OCI-M2 (cell line): Measurements from ENCODE around the gene SNAP47.
"Not testable (repeated sequence)": the region's sequence is repeated elsewhere in the genome, so short reads cannot be mapped to it uniquely, and the experiment has no call there.

Experiments used
- DNase-seq: peaks from one replicate; lab custom pipeline; 2025; ENCODE audit not compliant: unreplicated experiment; lab: John Stamatoyannopoulos, UW

The SNAP47 gene, protein sequence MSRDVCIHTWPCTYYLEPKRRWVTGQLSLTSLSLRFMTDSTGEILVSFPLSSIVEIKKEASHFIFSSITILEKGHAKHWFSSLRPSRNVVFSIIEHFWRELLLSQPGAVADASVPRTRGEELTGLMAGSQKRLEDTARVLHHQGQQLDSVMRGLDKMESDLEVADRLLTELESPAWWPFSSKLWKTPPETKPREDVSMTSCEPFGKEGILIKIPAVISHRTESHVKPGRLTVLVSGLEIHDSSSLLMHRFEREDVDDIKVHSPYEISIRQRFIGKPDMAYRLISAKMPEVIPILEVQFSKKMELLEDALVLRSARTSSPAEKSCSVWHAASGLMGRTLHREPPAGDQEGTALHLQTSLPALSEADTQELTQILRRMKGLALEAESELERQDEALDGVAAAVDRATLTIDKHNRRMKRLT

DNA sequence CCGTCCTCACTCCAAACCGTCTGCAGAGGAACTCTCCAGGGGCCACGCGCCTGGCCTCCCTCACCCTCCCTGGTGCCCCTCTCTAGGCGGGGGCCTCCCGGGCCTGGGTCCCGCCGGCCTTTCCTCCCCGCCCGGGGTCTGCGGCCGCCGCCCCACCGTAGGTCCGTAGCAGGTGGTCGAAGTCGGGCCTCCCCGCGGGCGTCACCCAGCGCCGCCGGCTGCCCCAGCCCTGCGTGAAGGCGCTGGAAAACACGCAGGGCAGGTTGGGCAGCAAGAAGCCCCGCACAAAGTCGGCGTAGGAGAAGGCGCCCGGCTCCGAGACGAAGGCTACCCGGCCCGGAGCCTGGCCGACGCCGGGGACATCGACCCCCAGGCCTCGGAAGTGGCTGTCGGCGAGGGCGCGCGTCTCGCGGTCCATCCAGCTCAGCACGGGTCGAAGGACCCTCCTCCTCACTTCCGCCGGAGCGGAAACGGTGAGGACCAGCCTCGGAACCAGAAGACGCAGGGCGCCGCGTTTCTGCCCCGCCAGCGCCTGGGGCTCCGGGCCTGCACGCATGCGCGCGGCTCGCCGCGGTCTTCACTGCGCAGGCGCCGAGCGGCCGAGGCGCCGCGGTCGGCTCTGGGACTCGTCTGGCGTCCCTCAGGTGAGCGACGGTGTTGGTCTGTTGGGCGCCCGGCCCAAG is at the start of gene SNAP47, which contains the start of gene JMJD4:
SNAP47 (plus strand) TSS at position 580 of the 683 bp plus-strand sequence. CDS start 12,302 bp downstream, outside the sequence.
JMJD4 (minus strand) TSS at position 447 of the 683 bp plus-strand sequence; CDS start at position 418, 29 bp downstream.
- no peak for DNase-seq

DNA sequence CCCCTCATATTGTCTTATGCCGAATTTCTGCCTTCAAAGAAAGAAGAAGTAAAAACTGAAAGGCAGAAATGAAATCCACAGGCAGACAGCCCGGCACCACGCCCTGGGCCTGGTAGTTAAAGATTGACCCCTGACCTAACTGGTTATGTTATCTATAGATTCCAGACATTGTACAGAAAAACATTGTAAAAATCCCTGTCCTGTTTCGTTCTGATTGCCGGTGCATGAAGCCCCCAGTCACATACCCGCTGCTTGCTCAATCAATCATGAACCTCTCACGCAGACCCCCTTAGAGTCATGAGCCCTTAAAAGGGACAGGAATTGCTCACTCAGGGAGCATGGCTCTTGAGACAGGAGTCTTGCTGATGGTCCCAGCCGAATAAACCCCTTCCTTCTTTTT is 49.4 kb upstream of the SNAP47 start:
- no peak for DNase-seq

DNA sequence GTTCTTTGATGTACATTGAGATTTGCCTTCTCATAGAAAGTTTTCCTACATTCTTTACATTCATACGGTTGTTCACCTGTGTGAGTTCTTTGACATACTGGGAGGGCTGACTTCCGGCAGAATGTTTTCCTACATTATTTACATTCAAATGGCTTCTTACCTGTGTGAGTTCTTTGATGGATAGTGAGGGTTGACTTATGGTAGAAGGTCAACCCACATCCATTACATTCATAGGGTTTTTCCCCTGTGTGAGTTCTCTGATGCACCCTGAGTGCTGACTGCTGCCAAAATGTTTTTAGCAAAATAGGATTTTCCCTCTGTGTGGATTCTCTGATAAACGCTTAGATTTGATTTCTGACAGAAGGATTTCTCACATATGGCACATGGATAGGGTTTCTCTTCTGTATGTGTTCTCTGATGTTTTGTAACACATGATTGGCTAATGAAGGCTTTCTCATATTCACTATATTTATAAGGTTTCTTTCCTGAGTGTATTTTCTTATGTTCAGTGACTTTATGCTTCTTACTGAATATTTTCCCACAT is 37.8 kb upstream of the SNAP47 start:
- DNase-seq, result no peak

DNA sequence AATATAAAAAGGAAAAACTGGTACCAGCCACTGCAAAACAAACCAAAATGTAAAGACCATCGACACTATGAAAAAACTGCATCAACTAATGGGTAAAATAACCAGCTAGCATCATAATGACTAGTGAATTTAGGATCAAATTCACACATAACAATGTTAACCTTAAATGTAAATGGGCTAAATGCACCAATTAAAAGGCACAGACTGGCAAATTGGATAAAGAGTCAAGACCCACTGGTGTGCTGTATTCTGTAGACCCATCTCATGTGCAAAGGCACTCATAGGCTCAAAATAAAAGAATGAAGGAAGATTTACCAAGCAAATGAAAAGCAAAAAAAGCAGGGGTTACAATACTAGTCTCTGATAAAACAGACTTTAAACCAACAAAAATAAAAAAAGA is 33.6 kb upstream of the SNAP47 start:
- not testable (repeated sequence) for DNase-seq

DNA sequence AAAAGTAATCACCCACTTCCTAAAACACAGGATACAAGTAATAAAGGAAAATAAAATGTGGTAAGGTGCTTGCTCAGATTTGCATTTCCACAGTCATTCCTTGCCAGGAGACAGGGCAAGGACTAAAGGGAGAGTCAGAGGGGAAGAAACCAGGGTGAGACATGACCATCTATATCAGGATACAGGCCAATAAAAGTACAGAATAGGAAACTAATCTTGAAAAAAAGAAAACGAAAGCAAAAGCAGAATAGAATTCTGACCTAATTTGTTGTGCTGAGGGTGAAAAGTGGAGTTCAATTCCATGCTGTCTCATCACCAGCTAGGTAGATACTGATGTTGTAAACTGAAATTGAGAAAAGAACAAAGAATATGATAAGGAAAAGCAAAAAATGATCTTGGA is 27.4 kb upstream of the SNAP47 start:
- DNase-seq, result no peak

DNA sequence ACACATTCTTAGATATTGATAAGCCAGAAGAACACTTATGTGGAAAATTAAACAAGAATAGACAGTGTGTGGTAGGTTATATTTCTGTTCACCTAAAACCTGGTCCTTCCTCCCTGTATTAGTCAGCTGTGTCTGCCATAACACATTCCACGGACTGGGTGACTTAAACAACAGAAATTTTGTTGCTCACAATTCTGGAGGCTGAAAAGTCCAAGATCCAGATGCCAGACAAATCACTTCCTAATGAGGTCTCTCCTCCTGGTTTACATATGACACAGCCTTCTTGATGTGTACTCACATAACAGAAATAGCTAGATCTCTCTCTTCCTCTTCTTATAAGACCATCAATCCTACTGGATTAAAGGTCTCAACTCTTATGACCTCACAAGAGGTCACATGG is 25.8 kb upstream of the SNAP47 start:
- no peak for DNase-seq

DNA sequence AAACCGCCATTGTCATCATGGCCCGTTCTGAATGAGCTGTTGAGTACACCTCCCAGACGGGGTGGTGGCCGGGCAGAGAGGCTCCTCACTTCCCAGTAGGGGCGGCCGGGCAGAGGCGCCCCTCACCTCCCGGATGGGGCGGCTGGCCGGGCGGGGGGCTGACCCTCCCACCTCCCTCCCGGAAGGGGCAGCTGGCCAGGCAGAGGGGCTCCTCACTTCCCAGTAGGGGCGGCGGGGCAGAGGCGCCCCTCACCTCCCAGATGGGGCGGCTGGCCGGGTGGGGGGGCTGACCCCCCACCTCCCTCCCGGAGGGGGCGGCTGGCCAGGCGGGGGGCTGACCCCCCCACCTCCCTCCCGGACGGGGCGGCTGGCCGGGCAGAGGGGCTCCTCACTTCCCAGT is 24.8 kb upstream of the SNAP47 start:
- DNase-seq, result not testable (repeated sequence)

DNA sequence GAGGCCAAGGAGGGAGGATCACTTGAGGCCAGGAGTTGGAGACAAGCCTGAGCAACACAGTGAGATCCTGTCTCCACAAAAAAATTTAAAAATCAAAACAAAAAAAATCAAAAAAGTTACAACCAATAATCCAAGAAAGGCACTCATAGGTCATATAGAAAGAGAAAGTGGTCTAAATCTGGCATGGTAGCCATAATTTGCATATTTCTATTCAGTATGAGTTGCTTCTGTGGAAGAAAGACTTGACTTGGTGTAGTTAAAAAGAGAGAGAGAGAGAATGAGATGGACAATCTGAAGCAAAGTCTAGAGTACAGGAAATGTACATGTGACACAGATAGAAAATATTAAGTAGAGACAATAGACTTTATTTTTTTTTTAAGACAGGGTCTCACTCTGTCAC is 22.6 kb upstream of the SNAP47 start:
- DNase-seq, result no peak

DNA sequence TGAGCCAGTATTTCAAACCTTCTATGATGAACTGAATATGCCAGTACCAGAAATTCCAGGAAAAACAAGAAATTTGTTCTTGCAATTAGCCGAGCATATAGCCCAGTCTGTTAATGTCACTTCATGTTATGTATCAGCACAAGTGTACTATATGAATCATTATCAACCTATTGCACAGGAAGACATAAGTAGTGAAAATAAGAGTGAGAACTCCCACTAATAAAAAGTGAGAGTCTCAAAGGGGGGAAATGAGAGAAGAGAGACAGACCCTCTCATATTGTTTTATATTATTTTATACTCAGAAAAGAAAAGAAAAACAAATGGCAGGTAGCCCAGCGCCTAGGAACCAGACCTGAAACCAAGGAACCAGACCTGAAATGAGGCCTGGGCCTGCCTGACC is 16.3 kb upstream of the SNAP47 start:
- no peak for DNase-seq

DNA sequence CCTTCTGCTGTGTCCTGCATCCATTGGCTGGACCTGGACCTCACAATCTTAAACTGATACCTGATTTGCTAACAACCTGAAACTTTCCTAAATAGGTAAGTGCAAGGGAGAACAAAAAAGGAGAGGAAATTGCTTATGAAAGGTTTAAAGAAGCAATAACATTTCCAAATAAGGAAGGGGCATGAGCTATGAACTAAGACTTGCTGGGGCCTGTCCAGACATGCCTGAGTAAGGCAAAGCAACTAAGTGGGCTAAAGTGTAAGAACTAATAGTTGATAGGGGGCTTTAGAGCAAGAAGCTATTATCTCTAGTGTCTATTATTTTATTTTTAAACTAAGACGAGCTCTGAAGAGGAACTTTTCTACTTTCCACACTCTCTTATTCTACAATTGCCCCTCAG is 11.8 kb upstream of the SNAP47 start:
- no peak for DNase-seq

DNA sequence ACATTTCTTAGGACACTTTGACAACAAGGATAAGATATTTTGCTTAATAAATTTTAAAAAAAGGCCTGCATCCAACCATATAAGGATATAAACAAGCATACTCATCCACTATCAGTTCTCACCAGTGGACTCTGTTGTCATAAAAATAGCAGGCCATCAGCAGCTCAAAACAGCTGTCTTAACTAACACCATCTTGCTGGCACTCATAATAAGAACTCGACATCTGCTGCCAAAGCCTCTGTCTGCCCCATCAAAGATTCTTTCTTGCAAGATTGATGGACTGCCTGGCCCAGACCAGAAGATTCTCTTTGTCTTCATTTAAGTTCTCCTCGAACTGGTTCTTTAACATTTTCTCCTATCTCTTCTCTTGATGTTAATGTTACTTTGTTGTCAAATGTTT is 10.2 kb upstream of the SNAP47 start:
- DNase-seq, result no peak

DNA sequence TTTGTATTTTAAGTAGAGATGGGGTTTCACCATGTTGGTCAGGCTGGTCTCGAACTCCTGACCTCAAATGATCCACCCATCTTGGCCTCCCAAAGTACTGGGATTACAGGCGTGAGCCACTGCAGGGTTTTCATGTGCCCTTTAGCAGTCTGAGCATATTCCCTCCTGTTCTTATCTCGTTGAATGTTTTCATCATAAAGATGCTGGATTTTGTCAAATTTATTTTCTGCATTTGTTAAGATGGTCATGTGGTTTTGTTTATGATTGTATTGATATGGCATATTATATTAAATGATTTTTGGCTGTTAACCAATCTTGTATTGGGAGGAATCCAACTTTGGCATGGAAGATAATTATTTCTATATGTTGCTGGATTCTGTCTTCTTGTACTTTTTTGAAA is 8.9 kb upstream of the SNAP47 start:
- DNase-seq, result no peak

DNA sequence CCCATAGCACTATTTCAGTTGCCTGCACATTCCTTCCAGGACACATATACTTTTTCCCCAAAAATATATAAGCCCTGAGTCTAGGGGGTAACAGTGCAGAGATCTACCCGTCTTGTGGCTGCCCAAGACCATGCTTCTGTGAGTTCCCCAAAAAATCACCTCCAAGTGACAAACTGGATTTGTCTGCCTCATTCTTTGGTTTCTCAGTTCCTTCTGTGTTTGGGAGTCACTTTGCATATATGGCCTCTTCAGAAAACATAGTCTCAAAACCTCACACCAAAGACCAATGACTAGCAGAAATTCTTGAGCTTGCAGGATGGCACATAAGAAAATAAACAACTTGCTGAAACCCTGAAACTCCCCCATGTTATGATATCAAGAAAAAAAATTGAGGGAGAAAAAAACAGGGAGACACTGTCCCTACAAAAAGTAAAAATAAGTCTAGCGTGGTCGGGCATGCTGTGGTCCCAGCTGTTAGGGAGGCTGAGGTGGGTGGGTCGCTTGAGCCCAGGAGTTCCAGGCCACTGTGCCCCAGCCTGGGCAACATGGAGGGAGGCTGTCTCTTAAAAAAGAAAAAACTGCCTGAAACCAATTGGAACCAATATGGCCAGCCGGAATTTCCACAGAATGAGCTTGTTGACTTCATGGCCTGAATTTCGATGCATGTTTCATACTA is 8.2 kb upstream of the SNAP47 start:
- no peak for DNase-seq

DNA sequence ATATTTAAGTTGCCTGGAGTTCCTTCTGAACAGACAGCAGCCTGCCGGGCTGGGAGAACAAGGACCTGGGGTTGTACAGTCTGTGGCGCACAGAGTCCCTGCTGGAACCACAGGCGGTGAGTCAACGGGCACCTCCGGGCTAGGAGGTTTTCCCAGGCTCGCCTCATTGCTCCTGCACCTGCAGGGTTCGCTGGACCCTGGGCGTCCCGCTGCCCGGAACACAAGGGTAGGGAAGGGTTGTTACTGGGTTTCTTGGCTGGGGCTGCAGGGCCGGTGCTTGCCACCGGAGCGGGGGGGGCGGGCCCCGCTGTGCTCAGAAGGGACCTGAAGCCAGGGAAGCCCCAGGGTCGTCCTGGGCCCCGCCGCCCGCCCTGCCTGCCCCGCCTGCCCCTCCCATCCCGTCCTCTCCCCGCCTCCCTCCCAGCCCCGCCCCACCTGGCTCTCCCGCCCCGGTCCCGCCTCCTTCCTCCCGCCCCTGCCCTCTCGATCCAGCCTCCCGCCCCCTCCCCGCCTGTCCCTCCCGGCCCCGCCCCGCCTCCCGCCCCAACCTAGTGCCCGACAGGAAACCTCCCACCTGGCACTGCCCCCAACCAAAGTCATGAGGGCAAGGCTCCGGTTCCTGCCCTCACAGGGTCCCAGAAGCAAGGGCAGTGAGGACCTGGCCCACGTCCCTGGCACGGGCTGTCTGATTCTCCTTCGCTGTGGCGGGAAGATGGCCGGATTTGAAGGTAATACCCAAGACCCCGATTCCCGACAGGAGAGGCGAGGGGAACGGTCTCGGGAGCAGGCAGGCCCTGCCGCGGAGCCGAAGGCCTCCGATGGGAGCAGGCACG is 7.0 kb upstream of the SNAP47 start:
- DNase-seq, result no peak

DNA sequence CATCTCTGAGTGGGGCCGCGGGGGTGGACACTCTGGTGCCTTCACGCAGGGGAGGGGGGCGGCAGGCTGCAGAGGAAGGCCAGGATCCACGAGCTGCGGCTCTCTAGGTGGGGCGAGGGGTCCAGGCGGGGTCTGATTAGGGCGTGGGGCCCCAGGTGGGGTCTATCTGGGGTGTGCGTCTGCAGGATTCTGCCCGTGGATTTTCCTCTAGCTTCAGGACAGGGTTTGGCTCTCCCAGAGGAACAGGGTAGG is 6.4 kb upstream of the SNAP47 start:
- DNase-seq, result no peak

DNA sequence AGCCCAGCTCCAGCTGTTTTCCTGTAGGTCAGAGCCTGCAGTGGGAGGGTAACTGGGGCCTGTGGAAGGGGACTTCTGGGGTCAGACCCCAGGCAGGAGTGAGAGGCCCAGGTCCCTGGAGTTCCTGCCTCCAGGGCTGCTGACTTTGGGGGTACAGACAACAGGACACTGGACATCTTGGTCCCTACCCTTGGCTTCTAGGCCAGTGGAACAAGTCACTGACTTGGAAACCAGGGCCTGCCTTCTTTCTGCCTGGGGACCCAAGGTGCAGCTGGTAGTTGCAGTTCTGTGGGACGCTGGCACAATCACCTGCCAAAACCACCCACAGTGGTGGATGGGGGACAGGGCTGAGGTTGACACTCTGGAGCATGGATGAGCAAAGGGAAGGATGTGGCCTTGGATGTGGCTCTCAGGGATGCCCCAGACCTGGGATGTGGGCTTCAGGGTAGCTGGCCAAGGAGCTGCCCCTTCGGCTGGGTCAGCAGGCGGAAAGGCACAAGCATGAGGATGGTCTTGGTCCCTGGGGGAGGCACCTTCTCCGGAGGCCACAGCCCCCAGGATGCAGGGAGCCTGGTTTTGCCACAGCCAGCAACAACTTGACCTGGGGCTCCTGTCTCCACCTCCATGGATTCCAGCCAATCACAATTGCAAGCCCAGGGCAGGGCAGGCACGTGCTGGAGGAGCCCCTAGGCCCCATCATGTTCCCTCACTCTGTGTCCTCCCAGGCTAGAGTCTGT is 5.9 kb upstream of the SNAP47 start:
- DNase-seq, result no peak

DNA sequence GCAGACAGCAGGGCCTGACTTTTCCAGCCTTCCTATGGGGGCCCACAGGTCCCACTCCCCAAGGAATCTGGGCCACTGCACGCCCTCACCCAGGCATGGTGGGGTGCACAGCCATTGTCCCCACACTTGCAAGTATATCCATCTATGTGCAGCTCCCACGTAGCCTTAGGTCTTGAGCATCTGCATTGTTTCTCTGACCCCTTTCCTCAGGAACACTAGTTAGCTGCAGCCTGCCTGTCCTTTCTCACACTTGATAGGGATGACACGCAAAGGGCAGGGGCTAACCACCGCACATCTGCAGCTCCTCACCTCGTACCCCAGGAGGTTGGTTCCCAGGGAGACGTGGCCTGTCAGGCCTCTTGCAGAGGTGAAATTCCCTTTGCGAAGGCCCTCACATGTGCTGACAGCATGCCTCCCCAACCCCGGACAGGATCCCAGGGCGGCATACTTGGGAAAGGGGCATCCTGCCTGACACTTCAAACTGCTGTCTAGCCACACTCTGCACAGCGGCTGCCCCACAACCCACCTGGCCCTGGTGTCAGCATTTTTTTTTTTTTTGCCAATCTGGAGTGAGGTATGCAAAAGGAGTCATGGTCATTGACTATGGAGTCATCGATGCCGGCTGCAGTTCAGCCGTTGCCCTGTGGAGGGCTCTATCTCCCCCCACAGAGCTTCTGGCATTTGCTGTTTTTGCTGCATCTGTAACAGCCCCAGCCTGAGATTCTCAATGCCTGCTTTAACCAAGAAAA is 5.2 kb upstream of the SNAP47 start:
- DNase-seq, result no peak

DNA sequence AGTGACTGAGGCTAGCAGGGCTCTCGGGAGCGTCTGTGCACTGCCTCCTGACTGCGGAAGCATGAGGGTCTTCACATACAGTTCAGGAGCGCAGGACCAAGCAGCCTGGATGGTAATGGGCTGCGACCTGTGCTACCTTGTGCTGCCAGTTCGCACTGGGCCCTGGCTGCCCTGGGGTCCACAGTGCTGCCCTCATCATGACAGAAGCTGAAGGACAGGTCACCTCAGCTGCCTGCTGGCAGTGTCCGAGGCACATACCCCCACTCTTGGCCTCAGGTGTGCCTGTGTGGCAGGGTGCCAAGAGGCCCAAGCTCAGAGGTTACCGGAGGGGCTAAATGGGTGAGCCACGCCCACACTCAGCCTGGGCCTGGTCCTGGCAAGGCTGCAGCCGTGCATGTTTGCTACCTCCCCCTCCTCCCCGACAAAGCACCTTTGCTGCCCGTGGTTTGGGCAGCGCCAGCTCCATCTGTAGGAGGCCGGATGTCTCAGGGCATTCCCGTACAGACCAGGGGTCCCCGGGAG is 4.5 kb upstream of the SNAP47 start:
- DNase-seq, result no peak

DNA sequence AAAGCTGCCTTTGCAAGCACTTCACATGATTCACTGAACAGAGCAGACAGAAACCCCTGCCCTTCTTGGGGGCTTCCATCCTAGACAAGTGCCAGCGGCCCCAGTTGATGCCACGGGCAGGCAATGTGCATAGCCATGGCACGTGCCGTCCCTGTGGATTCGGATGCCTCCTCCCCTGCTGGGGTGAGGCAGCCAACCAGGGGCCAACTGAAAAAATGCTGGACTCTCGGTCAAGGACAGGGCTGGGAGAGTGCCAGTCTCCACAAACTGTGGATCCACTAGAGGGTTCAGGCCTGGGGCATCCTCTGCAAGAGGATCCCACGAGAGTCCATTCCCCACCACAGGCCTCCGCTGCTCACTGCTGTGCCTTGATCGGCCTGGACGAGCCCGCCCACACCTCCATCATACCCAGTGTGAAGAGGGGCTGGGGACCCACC is 4.0 kb upstream of the SNAP47 start:
- no peak for DNase-seq
